Neural crest cell (in vitro differentiated cells): ENCODE data around the gene PRLR. TPM values are rescaled to one million over a fixed set of nuclear protein-coding genes. Genes with fewer than 3 reads are reported as not detected.

ENCODE experiments used
- DNase-seq: peaks from one replicate; pipeline ENCODE4 v3.0.0; 2021; ENCODE audit warnings: low read depth, mixed read lengths, low spot score
- H3K27ac Mint-ChIP-seq: one replicate; pipeline ENCODE4 v1.8.0; 2021; ENCODE audit warnings: mild to moderate bottlenecking, mixed read lengths; ENCODE audit not compliant: unreplicated experiment
- H3K27me3 Mint-ChIP-seq: 2 replicates; pipeline ENCODE4 v1.8.0; 2021; ENCODE audit warnings: low read depth, mild to moderate bottlenecking, mixed read lengths
- H3K36me3 Mint-ChIP-seq: 2 replicates; pipeline ENCODE4 v1.8.0; 2021; ENCODE audit warnings: low read depth, mild to moderate bottlenecking, mixed read lengths
- H3K4me1 Mint-ChIP-seq: 2 replicates; pipeline ENCODE4 v1.8.0; 2021; ENCODE audit warnings: mixed read lengths
- H3K4me3 Mint-ChIP-seq: one replicate; pipeline ENCODE4 v1.8.0; 2021; ENCODE audit warnings: mild to moderate bottlenecking, mixed read lengths
- H3K9me3 Mint-ChIP-seq: 2 replicates; pipeline ENCODE4 v1.8.0; 2021; ENCODE audit warnings: mixed read lengths
- total RNA-seq: library from RNA; stranded (reverse); gene quantifications from 2 replicates; pipeline ENCODE4 v1.2.1, GENCODE V29; 2021
- TF ChIP-seq, protein P1 (sequence below): fragments of 200-600 bp; sonication (generic); conservative IDR thresholded peaks from 2 replicates; pipeline ENCODE4 v1.5.0; 2021; ENCODE audit warnings: antibody characterized with exemption, mild to moderate bottlenecking

Gene PRLR
- total RNA-seq, 1 donor from 2014 or later = 0.58 TPM

DNA sequence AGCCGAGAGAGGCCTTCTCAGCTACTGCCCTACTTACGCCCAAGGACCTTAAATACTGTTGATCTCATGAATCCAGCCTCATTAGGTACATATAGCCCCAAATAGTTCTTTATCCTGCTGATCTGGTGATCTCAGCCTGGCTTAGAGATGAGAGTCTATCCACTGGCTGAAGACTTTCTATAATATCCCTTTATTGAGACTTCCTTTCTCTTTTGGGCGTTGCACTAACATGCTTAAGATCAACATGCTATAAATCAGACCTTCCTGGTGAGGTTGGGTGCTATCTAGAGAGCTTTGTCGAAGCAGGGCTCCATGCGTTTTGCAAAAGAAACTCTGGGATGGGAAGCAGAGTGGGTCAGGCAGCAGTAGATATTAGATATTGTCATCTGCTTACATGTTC, 138.6 kb downstream of the PRLR start:
- Mint-ChIP-seq H3K27me3 (peaks cover 2% of the 10 kb centered on the region), H3K9me3 (peaks cover 1% of the 10 kb centered on the region), H3K4me1 (peaks cover 11% of the 10 kb centered on the region), H3K27ac (no peak overlapping the region), H3K36me3 (no peaks in the 10 kb centered on the region), H3K4me3 (no peak overlapping the region)
- no peak for DNase-seq
- TF ChIP-seq, protein P1, sequence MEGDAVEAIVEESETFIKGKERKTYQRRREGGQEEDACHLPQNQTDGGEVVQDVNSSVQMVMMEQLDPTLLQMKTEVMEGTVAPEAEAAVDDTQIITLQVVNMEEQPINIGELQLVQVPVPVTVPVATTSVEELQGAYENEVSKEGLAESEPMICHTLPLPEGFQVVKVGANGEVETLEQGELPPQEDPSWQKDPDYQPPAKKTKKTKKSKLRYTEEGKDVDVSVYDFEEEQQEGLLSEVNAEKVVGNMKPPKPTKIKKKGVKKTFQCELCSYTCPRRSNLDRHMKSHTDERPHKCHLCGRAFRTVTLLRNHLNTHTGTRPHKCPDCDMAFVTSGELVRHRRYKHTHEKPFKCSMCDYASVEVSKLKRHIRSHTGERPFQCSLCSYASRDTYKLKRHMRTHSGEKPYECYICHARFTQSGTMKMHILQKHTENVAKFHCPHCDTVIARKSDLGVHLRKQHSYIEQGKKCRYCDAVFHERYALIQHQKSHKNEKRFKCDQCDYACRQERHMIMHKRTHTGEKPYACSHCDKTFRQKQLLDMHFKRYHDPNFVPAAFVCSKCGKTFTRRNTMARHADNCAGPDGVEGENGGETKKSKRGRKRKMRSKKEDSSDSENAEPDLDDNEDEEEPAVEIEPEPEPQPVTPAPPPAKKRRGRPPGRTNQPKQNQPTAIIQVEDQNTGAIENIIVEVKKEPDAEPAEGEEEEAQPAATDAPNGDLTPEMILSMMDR = no peak

DNA sequence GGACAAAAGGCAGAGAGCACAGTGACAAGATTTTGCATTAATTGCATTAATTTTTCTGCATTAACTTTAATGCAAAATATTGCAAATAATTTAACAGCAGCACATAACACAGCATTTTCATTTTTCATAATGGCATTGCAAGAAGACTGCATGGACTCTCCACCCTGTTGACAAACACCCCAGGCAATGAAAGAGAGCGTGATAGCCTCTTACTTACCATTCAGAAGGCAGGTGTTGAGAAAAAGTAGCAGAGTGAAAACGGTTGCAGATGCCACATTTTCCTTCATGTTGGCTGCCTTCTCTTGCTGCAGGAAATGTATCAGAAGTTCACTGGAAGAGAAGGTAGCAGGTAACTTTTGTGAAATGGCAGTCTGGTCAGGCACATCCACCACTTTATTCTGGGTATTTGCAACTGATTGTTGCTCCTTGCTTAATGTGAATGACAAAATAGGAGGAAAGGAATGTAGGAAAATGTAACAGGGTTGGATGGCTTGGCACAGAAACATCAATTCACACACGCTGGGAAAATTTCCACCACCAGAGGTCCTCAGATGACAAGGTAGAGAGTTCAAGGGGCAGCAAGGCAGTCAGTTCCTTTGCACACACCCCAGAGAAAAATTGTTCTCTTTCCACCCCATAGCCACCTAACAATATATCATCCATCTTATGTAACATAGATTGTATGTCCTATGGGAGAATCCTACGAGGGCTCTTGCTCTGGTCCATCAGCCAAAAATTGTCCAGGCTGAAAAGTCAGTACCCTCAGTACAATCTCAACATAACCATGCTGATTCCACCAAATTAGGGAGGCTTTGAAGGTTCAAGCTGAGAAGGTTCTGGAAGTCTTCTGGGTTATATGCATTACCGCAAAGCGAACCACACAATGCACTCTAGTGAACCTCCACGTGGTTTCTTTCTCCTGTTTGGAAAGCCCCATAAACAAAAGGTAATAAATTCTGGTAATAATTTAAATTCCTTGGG, 140.7 kb downstream of the PRLR start:
- TF ChIP-seq, protein P1 = peak; percentile 82
- Mint-ChIP-seq H3K9me3 (peaks cover 2% of the 10 kb centered on the region), H3K27ac (no peak overlapping the region), H3K27me3 (peaks cover 3% of the 10 kb centered on the region), H3K36me3 (no peaks in the 10 kb centered on the region), H3K4me3 (no peak overlapping the region), H3K4me1 (peaks cover 11% of the 10 kb centered on the region)
- DNase-seq = peak; percentile 59

DNA sequence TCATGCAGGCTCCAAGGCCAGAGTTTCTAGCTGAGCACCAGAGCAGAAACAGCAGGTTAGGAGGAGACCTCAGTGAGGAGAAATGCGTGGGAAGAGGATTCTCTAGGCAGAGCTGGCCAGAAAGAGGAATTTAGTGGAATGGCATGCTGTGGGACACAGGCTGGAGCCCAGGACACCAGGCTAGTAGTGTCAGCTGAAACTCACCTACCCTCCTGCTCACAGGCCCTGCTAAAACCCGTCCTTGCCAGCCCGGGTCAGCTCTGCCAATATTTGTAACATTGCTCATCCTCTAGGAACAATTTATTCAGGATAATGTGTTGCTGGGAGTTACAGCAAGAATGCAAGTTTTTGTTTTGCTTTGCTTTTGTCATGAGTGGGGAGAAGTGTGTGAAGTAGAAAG, 142.3 kb downstream of the PRLR start:
- no peak for DNase-seq
- H3K4me1 Mint-ChIP-seq = peaks cover 11% of the 10 kb centered on the region
- H3K36me3 Mint-ChIP-seq = no peaks in the 10 kb centered on the region
- TF ChIP-seq, protein P1 = no peak
- peaks cover 2% of the 10 kb centered on the region for H3K9me3 Mint-ChIP-seq
- peaks cover 3% of the 10 kb centered on the region for H3K27me3 Mint-ChIP-seq
- no peak overlapping the region for H3K4me3 Mint-ChIP-seq
- no peak overlapping the region for H3K27ac Mint-ChIP-seq

DNA sequence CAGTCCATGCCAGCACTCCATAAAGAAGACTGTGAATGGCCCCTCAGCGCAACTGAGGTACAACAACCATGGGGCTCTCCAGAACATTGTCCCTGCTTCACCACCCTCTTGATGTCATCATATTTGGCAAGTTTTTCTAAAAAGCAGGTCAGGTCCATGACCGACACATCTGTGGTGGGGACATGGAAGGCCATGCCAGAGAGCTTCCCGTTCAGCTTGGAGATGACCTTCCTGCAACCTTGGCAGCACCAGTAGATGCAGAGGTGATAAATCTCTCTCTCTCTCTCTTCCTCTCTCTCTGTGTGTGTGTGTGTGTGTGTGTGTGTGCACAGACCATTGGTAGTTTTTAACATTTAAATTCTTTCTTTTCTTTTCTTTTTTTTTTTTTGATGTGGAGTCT, 147.1 kb downstream of the PRLR start:
- Mint-ChIP-seq H3K27me3 (peaks cover 3% of the 10 kb centered on the region), H3K27ac (no peak overlapping the region), H3K36me3 (no peaks in the 10 kb centered on the region), H3K4me1 (peaks cover 5% of the 10 kb centered on the region), H3K4me3 (no peak overlapping the region), H3K9me3 (peaks cover 2% of the 10 kb centered on the region)
- DNase-seq = no peak
- TF ChIP-seq, protein P1 = no peak

DNA sequence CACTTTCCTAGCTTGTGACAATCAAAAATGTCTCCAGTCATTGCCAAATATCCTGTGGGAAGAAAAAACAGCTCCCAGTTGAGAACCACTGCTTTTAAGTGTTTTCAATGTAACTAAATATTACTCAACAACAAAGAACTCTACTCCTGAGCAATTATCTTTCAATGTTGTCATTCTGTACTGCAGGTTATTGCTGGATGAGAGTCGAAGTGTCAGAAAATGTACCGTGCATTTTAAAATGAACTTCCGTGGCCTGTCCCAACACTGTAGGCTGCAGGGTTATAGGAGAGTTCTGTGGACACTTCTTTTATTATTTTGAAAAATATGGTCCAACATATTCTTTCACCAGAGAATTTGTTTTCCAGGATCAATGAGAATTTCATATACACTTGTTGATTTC, 147.8 kb downstream of the PRLR start:
- no peak overlapping the region for H3K4me3 Mint-ChIP-seq
- no peaks in the 10 kb centered on the region for H3K36me3 Mint-ChIP-seq
- TF ChIP-seq, protein P1 = no peak
- H3K27ac Mint-ChIP-seq = no peak overlapping the region
- peaks cover 7% of the 10 kb centered on the region for H3K9me3 Mint-ChIP-seq
- no peaks in the 10 kb centered on the region for H3K4me1 Mint-ChIP-seq
- DNase-seq = no peak
- peaks cover 3% of the 10 kb centered on the region for H3K27me3 Mint-ChIP-seq
